ENCODE measurements around the gene PCMT1.
"Not testable (repeated sequence)": the region's sequence is repeated elsewhere in the genome, so short reads cannot be mapped to it uniquely, and the experiment has no call there.

PCMT1 gene

DNA sequence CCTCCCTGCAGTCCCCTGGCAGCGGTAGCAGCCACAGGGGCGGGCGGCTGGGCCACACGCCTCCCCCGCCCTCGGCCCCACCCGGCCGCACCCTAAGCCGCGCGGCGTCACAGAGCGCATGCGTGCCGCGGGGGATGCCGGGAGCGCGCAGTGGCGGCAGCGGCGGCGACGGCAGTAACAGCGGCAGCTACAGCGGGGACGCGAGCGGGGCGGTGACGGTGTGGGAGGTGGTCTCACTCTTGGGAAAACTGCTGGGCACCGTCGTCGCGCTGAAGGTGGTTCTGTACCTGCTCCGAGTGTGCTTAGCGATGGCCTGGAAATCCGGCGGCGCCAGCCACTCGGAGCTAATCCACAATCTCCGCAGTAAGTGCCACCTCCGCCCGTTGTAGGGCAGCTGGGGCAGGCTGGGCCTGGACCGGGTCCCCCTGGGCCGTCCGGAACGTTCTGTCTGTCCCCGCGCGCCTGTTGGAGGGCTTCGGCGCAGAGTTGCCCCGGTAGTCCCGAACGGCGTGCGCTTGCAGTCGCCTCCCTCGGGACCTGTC, at the start of gene PCMT1:
Gene PCMT1 (plus strand): TSS at position 148 of the 542 bp plus-strand sequence. CDS start 161 bp downstream, at position 309.
- peak; percentile 83 for FAIRE-seq
- peak; percentile 87 for DNase-seq (ENCODE audit: extremely low spot score, insufficient read length, low read depth)

DNA sequence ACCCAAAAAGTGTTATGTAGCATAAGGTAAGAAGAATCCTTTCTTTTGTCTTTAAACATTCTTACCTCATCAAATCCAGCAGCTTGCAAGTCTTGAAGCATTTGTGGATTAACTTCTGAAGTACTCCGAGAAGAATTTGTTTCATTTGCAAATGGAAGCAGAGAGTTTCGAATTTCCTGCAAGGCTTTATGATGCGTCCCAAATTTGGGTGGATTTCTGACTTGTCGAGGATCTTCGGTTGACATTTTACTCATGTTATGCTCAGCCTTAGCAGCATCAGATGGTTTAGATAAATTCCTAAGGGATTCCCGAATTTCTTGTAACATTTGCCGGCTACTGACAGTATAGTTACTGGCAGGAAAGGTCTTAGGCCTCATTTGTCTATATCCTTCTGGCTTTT, 47.8 kb upstream of the PCMT1 start:
- DNase-seq (ENCODE audit: extremely low spot score, insufficient read length, low read depth) = no peak
- no peak for FAIRE-seq

DNA sequence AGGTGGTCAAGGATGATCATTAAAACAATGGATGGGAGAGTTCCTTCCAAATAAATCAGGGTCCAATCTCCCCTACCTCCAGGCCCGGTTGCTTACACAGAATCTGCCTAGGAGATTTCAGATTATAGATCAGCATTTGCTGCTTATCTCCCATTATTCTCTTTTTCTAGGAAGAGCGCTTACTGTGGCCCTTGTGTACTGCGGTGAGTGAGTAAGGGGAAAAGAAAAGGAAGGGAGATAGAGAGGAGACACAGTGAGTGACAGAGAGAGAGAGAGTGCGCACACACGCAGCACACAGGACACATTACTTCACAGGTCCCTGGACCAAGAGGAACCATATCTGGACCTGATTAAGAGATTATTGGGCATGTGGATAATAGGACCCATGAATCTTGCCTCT, 37.8 kb upstream of the PCMT1 start:
- DNase-seq (ENCODE audit: extremely low spot score, insufficient read length, low read depth) (no peak), FAIRE-seq (no peak)

GRCh38 chr6:149714442-149714841, 35.1 kb upstream of the PCMT1 start:
- DNase-seq (ENCODE audit: extremely low spot score, insufficient read length, low read depth) (no peak), FAIRE-seq (no peak)

- FAIRE-seq (peak; percentile 50), DNase-seq (ENCODE audit: extremely low spot score, insufficient read length, low read depth) (no peak)
Measured at GRCh38 chr6:149716181-149716963, 33.2 kb upstream of the PCMT1 start.

- DNase-seq (ENCODE audit: extremely low spot score, insufficient read length, low read depth) = no peak
- no peak for FAIRE-seq
Measured at GRCh38 chr6:149717255-149717587, 32.3 kb upstream of the PCMT1 start.

GRCh38 chr6:149717588-149718458, 31.7 kb upstream of the PCMT1 start, which contains the start of gene LATS1:
Gene LATS1 (minus strand): TSS chr6:149718101. CDS start chr6:149702126, 15,975 bp downstream.
- DNase-seq (ENCODE audit: extremely low spot score, insufficient read length, low read depth) (peak; percentile 77), FAIRE-seq (peak; percentile 69)

DNA sequence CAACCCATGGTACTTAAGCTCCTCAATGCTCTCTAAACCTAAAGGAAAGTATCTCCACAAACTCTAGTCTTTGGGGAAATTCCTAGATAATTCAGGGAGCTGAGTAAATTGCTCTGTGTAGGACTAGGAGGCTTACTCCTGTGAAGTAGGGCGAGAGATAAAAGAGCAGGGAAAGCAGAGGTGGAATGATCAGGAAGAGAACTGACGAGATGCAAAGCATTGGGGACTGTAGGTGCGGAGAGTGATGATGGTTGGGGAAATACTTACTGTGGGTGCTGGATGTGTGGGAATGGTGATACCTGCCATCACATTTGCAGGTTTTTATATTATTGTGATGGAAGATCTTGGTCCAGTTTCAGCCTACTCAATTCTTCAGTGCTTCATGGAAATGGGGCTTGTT, 30.0 kb upstream of the PCMT1 start:
- no peak for FAIRE-seq
- DNase-seq (ENCODE audit: extremely low spot score, insufficient read length, low read depth) = no peak

DNA sequence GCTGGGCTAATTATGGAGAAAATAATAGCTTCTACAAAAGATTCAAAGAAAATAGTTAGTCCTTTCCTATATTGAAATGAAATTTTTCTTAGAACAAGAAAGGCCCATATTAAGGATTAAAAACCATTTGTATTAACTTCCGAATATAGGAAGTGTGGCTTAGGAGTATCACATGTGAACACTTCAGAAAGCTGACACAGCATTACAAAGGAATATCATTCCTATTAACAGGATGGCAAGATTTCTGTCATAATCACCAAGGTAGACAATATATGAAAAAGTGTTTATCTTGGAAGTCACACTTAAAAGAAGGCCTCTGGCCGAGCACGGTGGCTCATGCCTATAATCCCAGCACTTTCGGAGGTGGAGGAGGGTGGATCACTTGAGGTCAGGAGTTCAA, 26.3 kb upstream of the PCMT1 start:
- FAIRE-seq = no peak
- DNase-seq (ENCODE audit: extremely low spot score, insufficient read length, low read depth) = no peak

DNA sequence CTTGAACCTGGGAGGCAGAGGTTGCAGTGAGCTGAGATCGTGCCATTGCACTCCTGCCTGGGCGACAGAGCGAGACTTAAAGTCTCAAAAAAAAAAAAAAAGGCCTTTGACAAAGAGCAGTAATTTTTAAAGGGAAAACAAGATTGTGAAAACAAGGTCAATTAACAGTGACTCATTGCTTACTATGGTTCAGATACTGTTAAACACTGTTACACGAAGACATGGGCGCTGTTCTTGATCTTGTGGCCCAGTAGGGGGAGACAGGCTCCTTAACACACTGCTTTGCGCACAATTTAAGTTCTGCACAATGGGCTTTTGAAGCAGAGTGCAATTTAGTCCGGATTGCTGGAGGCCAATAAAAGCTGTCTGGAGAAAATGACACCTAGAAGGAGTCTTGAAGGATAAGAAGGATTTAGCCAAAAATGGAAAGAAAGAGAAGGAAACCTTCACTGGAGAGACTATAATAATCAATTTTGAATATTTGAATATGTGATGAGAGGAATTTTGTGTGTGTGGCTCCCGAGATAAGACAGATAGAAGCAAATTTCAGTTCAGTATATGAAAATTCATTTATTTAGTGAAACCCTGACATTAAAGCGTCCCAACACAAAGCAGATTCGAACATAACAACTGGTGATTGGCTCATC, 25.6 kb upstream of the PCMT1 start:
- DNase-seq (ENCODE audit: extremely low spot score, insufficient read length, low read depth) = no peak
- FAIRE-seq = peak; percentile 71

GRCh38 chr6:149725785-149726184, 23.8 kb upstream of the PCMT1 start:
- FAIRE-seq (no peak), DNase-seq (ENCODE audit: extremely low spot score, insufficient read length, low read depth) (no peak)

GRCh38 chr6:149727793-149728498, 21.6 kb upstream of the PCMT1 start:
- no peak for DNase-seq (ENCODE audit: extremely low spot score, insufficient read length, low read depth)
- no peak for FAIRE-seq

- DNase-seq (ENCODE audit: extremely low spot score, insufficient read length, low read depth) (no peak), FAIRE-seq (no peak)
Measured at GRCh38 chr6:149728499-149729234, 20.9 kb upstream of the PCMT1 start.

GRCh38 chr6:149729824-149730223, 19.7 kb upstream of the PCMT1 start:
- DNase-seq (ENCODE audit: extremely low spot score, insufficient read length, low read depth) = no peak
- FAIRE-seq = no peak

DNA sequence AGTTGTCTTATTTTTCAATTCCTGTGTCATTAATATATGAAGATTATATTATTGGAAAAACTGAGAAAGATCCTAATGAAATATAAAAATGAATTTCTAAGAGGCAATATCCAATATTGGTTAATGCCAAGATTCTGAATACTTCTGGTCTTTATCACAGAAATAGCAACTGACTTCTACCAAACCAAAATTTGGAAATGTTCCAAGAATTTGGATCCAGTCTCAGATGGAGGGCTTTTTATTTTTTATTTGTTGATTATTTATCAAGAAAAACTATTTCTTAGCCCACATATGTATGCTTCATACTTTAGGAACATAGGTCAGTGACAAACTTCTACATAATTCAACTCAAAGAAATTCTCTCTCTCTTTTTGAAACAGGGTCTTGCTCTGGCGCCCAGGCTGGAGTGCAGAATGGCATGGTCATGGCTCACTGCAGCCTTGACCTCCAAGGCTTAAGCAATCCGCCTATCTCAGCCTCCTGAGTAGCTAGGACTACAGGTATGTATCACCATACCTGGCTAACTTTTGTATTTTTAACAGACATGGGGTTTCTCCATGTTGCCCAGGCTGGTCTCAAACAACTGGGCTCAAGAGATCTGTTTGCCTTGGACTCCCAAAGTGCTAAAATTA, 16.3 kb upstream of the PCMT1 start:
- no peak for DNase-seq (ENCODE audit: extremely low spot score, insufficient read length, low read depth)
- FAIRE-seq = no peak

DNA sequence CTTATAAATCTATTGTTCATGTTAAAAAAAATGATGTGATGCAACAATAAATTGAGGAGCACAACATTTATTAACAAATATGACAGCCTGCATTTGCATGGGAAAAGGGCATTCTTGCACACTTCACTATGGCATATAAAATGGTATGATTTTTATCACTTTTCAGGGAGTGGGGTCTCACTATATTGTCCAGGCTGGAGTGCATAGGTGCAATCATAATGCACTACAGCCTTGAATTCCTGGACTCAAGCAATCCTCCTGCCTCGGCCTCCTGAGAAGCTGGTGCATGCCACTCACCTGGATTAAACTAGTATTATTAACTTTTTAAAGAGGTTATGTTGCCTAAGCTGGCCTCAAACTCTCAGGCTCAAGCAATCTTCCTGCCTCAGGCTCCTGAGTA, 14.6 kb upstream of the PCMT1 start:
- FAIRE-seq = no peak
- no peak for DNase-seq (ENCODE audit: extremely low spot score, insufficient read length, low read depth)

GRCh38 chr6:149745252-149745651, 4.3 kb upstream of the PCMT1 start:
- FAIRE-seq; DNase-seq (ENCODE audit: extremely low spot score, insufficient read length, low read depth): not testable (repeated sequence)

DNA sequence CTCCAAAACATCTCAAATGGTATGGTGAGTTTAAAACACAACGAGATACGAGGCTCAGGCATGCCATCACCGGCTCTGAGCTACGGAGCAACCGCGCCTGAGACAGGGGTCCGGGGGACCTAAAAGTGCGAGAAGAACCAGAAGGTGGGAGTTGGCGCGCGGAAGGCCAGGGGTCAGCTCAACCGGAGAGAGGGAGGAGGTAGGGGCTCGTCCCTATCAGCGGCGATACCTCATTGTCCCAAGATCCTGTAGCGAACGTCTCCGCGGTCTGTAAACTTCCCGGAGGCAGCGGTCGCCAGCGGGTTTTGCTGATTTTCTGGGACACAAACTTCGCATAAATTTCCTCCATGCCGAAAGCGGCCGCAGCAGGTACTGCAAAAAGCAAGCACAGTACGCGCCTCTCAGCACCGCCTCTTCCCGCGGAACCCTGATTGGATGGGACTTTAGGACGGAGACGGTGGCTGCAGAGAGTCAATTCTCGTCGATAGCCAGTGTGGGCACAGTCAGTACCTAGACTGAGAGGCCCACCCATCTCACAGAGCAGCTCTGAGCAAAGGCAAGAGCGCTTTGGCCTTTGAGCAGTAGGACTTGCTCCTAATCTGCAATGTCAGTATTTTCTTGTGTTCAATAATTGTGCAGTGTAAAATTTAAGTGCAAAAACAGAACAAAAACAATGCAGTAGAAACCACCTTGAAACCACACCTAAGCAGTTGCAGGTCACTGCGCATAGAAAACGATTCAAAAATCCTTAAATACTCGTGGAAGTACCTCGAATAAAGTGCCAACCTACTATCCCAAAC, 3.2 kb upstream of the PCMT1 start, which contains the start of gene NUP43:
Gene NUP43 (minus strand): TSS at position 383 of the 800 bp plus-strand sequence. CDS start 34 bp downstream, at position 349.
- DNase-seq (ENCODE audit: extremely low spot score, insufficient read length, low read depth) (peak; percentile 75), FAIRE-seq (peak; percentile 88)
